Smooth muscle cell (in vitro differentiated cells): ENCODE results near the gene FGF21. TPM values are rescaled to one million over a fixed set of nuclear protein-coding genes. Genes with fewer than 3 reads are reported as not detected.

Source experiments
- DNase-seq: peaks from one replicate; lab custom pipeline; 2025; ENCODE audit not compliant: unreplicated experiment; lab: John Stamatoyannopoulos, UW
- H2AFZ ChIP-seq: fragments of 200-600 bp; sonication (generic); 2 replicates; pipeline ENCODE4 v1.6.0; 2016; ENCODE audit warnings: antibody characterized with exemption, low read depth, mild to moderate bottlenecking
- H3F3A ChIP-seq: fragments of 200-600 bp; sonication (generic); 2 replicates; pipeline ENCODE4 v1.6.0; 2017; ENCODE audit warnings: antibody characterized with exemption, low read depth
- H3K27ac ChIP-seq: fragments of 200-600 bp; sonication (generic); 2 replicates; pipeline ENCODE4 v1.5.1; 2016; ENCODE audit warnings: low read depth, mild to moderate bottlenecking
- H3K27me3 ChIP-seq: fragments of 200-600 bp; sonication (generic); 2 replicates; pipeline ENCODE4 v1.6.1; 2016; ENCODE audit warnings: low read depth, mild to moderate bottlenecking
- H3K36me3 ChIP-seq: fragments of 200-600 bp; sonication (generic); 2 replicates; pipeline ENCODE4 v1.5.1; 2016; ENCODE audit warnings: low read depth
- H3K4me1 ChIP-seq: fragments of 200-600 bp; sonication (generic); 2 replicates; pipeline ENCODE4 v1.5.1; 2016; ENCODE audit warnings: low read depth
- H3K4me2 ChIP-seq: fragments of 200-600 bp; sonication (generic); 2 replicates; pipeline ENCODE4 v1.6.0; 2016; ENCODE audit warnings: mild to moderate bottlenecking
- H3K4me3 ChIP-seq: fragments of 200-600 bp; sonication (generic); 2 replicates; pipeline ENCODE4 v1.5.1; 2016; ENCODE audit warnings: mild to moderate bottlenecking
- H3K79me2 ChIP-seq: fragments of 200-600 bp; sonication (generic); 2 replicates; pipeline ENCODE4 v1.6.0; 2016; ENCODE audit warnings: low read depth, mild to moderate bottlenecking
- H3K9ac ChIP-seq: fragments of 200-600 bp; sonication (generic); 2 replicates; pipeline ENCODE4 v1.6.0; 2016; ENCODE audit warnings: low read depth
- H3K9me3 ChIP-seq: fragments of 200-600 bp; sonication (generic); replicated peaks from 2 replicates; pipeline ENCODE4 v1.5.1; 2016; ENCODE audit warnings: low read depth
- H4K20me1 ChIP-seq: fragments of 200-600 bp; sonication (generic); 2 replicates; pipeline ENCODE4 v1.6.0; 2016; ENCODE audit warnings: low read depth
- WGBS: methylation state at CpG from one replicate; pipeline ENCODE4 v1.1.7; 2016; ENCODE audit warnings: low lambda C conversion rate; 5-methylcytosine and 5-hydroxymethylcytosine counted together
- polyA plus RNA-seq: library from polyadenylated mRNA; unstranded; fragments of >200 nt; fragmentation: Nextera tagmentation; extraction: Ambion mirVana; gene quantifications from 2 replicates; pipeline ENCODE4 v1.2.1, GENCODE V29; 2016
- total RNA-seq: library from RNA; depleted of rRNA; stranded (reverse); fragments of >200 nt; gene quantifications from 2 replicates; pipeline ENCODE4 v1.2.3, GENCODE V29; 2014
- TF ChIP-seq, protein P1 (sequence below): fragments of 200-600 bp; sonication (generic); IDR thresholded peaks from 2 replicates; pipeline ENCODE4 v1.5.1; 2017; ENCODE audit warnings: borderline replicate concordance, mild to moderate bottlenecking, antibody characterized with exemption; ENCODE audit not compliant: insufficient read depth, poor library complexity, severe bottlenecking

Gene FGF21
- total and polyA plus RNA-seq, 2 experiments from 2014 or later, result not detected

DNA sequence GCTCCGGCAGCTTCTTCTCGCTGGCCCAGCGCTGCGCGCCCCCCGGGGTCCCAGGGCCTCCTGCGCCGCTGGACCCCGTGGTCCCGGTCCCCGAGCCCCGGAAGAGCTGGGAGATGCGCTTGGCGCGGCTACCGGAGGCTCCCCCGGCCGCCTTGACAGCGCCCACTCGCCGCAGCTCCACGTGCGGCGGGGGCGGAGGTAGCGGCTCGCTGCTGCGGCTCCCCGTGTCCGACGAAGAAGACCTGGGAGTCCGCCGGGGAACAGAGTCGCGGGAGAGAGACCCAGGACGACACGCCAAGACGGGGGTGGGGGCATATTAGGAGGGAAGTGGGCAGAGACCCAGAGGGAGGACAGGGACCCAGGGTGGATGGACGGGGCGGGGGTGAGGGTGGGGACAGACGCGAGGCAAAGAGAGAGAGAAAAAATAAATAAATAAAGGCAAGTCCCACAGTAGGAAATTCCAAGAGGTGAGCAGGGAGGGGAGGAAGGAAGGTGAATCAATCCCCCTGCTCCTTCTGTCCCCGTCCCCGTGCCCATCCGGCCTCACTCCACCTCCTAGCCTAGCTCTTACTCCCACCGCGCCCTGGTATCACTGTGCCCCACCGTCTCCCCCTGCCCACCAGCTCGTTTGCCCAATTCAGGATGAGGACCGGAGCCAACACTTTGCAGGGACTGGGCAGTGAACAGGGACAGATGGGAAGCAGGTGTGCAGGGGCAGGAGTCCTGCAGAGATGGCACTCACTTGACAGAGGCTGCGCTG is 15.7 kb upstream of the FGF21 start:
- Histone ChIP-seq H2AFZ (peak overlapping the region; percentile 75), H3K27me3 (no peaks in the 10 kb centered on the region), H3F3A (no peaks in the 10 kb centered on the region), H4K20me1 (no peaks in the 10 kb centered on the region), H3K4me2 (peak overlapping the region; percentile 95), H3K4me3 (peak overlapping the region; percentile 55), H3K9ac (no peak overlapping the region), H3K27ac (no peak overlapping the region), H3K36me3 (no peaks in the 10 kb centered on the region), H3K9me3 (no peaks in the 10 kb centered on the region), H3K4me1 (peaks cover 9% of the 10 kb centered on the region), H3K79me2 (no peaks in the 10 kb centered on the region)
- 20% methylated on average over 42 of the region's 51 CpGs for WGBS
- DNase-seq, result no peak
- TF ChIP-seq, protein P1, sequence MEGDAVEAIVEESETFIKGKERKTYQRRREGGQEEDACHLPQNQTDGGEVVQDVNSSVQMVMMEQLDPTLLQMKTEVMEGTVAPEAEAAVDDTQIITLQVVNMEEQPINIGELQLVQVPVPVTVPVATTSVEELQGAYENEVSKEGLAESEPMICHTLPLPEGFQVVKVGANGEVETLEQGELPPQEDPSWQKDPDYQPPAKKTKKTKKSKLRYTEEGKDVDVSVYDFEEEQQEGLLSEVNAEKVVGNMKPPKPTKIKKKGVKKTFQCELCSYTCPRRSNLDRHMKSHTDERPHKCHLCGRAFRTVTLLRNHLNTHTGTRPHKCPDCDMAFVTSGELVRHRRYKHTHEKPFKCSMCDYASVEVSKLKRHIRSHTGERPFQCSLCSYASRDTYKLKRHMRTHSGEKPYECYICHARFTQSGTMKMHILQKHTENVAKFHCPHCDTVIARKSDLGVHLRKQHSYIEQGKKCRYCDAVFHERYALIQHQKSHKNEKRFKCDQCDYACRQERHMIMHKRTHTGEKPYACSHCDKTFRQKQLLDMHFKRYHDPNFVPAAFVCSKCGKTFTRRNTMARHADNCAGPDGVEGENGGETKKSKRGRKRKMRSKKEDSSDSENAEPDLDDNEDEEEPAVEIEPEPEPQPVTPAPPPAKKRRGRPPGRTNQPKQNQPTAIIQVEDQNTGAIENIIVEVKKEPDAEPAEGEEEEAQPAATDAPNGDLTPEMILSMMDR, result no peak

DNA sequence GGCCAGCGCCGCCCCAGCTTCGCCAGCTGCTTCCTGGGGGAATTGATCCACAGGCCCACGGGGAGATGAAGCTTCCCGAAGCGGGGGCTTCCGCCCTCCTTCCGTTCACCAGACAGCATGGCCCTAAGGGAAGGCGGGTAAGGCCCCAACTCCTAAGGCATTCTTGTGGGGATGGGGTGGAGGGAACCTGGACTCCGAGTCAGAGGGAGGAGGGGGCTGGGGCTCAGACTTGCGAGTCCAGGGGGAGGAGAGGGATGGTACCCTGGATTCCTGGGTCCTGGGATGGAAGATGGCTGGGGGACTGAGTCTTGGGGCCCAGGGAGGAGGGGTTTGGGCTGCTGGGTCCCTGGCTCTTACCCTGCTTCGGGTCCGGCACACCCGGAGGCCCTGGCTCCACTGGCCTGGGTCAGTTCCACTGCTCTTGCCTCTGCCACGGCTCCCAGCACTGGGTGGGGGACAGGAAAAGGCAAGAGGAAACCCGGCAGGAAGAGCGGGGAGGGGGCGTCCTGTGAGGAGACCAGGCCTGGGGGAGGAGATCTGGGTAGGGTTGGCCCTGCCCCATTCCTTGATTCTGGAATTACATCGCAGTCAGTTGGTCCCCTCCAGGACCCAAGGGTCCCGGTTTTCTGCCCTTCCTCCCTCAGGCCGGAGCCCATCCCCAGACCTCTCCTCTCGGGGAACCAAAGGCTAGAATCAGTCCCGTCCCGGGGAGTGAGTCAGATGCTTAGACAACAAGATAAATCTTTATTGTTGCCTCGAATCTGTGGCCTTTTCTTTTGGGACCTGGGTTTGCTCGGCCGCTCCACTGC is 15.0 kb upstream of the FGF21 start, which contains the start of gene RASIP1:
TSS of gene RASIP1 (minus strand) at position 447 of the 809 bp plus-strand sequence. CDS start at position 119, 328 bp downstream.
- Histone ChIP-seq H3K9ac (no peak within 1 kb of the TSS), H2AFZ (peak within 1 kb of the TSS; percentile 75), H3K9me3 (no peaks in the 10 kb centered on the region), H3K27me3 (no peaks in the 10 kb centered on the region), H3K4me1 (peaks cover 9% of the 10 kb centered on the region), H3K4me2 (peak within 1 kb of the TSS; percentile 95), H3K36me3 (no peaks in the 10 kb centered on the region), H3K4me3 (peak within 1 kb of the TSS; percentile 55), H3K27ac (no peak within 1 kb of the TSS), H4K20me1 (no peaks in the 10 kb centered on the region), H3K79me2 (no peaks in the 10 kb centered on the region), H3F3A (no peaks in the 10 kb centered on the region)
- TF ChIP-seq, protein P1, result no peak
- no peak for DNase-seq
- WGBS, result 81% methylated on average over 26 of the region's 27 CpGs

DNA sequence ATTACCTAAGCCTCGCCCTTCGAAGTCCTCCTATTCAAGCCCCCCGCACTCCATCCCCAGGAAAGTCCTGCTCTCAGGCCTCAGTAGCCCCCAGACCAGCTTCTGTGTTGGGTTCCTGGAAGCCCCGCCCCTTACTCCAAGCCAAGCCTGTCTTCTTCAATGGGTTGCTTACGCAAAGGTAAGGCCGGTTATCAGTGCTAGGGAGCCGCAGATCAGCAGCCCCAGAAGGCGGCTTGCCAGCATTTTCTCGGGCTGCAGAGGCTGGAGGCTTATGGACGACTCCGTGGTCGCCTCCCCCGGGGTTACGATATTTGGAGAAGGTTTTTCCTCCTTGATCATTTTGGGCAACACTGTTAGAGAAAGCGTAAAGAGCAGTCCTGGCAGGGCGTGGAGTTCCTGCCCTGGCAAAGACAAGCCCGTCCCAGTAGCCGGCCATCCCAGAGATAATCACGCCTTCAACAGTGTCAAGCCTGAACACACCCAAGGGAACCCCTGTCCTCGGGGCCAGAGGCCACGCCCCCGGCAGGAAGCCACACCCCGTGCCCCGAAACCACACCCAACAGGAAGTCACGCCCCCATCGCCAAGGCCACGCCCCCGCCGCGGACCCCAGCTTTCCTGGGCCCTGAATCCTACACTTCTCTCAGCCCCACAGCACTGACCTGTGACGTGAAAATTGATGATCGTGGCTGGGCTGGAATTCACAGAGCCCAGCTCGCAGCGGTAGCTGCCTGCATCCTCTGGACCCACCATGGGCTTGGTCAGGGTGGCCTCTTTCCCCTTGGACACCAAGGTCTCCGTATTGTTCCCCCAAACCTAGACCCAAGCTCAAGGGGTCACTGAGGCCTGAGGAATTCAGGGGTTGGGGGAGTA is 14.0 kb upstream of the FGF21 start:
- Histone ChIP-seq H2AFZ (no peak overlapping the region), H3F3A (no peaks in the 10 kb centered on the region), H3K27ac (no peak overlapping the region), H3K4me1 (peaks cover 9% of the 10 kb centered on the region), H4K20me1 (no peaks in the 10 kb centered on the region), H3K4me3 (no peak overlapping the region), H3K9me3 (no peaks in the 10 kb centered on the region), H3K36me3 (no peaks in the 10 kb centered on the region), H3K79me2 (no peaks in the 10 kb centered on the region), H3K9ac (no peak overlapping the region), H3K4me2 (no peak overlapping the region), H3K27me3 (no peaks in the 10 kb centered on the region)
- TF ChIP-seq, protein P1, result no peak
- no peak for DNase-seq
- 54% methylated on average over 31 of the region's 35 CpGs for WGBS
